Measurements from ENCODE around the gene ATAT1.

The ATAT1 gene

GRCh38 chr6:30691208-30691847, 64.7 kb downstream of the ATAT1 start:
- Histone ChIP-seq H3K4me1 (ENCODE audit: control insufficient read depth, insufficient read depth, low read length) (peaks cover 30% of the 10 kb centered on the region), H3K9ac (ENCODE audit: low read length in 2 of 2) (peak overlapping the region; percentile 39 to 65), H3K27me3 (ENCODE audit: control insufficient read depth in 1 of 2, insufficient read depth in 2 of 2, low read length in 2 of 2) (no peaks in the 10 kb centered on the region), H3K9me3 (ENCODE audit: control insufficient read depth in 2 of 2, low read length in 2 of 2) (no peaks in the 10 kb centered on the region), H3K4me3 (ENCODE audit: low read length in 2 of 2) (peak overlapping the region; percentile 74 to 94), H3K27ac (ENCODE audit: low read length) (peak overlapping the region; percentile 98), H3K36me3 (ENCODE audit: control insufficient read depth in 2 of 2, insufficient read depth in 2 of 2, low read length in 2 of 2) (no peaks in the 10 kb centered on the region)
